Activated naive CD8-positive, alpha-beta T cell (primary cell): ENCODE results near the gene LIAS.
"Not testable (repeated sequence)": the region's sequence is repeated elsewhere in the genome, so short reads cannot be mapped to it uniquely, and the experiment has no call there.

Experiments used
- H3K27ac Mint-ChIP-seq: one replicate; pipeline ENCODE4 v1.8.0; 2021; ENCODE audit warnings: mixed read lengths
- H3K27me3 Mint-ChIP-seq: one replicate; pipeline ENCODE4 v1.8.0; 2021; ENCODE audit warnings: mixed read lengths
- H3K36me3 Mint-ChIP-seq: one replicate; pipeline ENCODE4 v1.8.0; 2021; ENCODE audit warnings: mixed read lengths
- H3K4me1 Mint-ChIP-seq: one replicate; pipeline ENCODE4 v1.8.0; 2021; ENCODE audit warnings: low read depth, mixed read lengths
- H3K4me3 Mint-ChIP-seq: one replicate; pipeline ENCODE4 v1.8.0; 2021; ENCODE audit warnings: mild to moderate bottlenecking, mixed read lengths
- H3K9me3 Mint-ChIP-seq: one replicate; pipeline ENCODE4 v1.8.0; 2021; ENCODE audit warnings: low read depth, mixed read lengths

LIAS gene

GRCh38 chr4:39458505-39459300, at the start of gene LIAS, which contains the start of gene RPL9:
Gene LIAS, plus strand, starts transcription at chr4:39459056. Its CDS starts 62 bp downstream, at chr4:39459118.
Gene RPL9, minus strand, starts transcription at chr4:39458922. Its CDS starts 483 bp downstream, at chr4:39458439.
- Mint-ChIP-seq H3K27ac (peak within 1 kb of the TSS; percentile 99), H3K4me1 (peaks cover 43% of the 10 kb centered on the region), H3K27me3 (no peaks in the 10 kb centered on the region), H3K9me3 (no peaks in the 10 kb centered on the region), H3K36me3 (peaks cover 25% of the 10 kb centered on the region), H3K4me3 (peak within 1 kb of the TSS; percentile 99)

- no peaks in the 10 kb centered on the region for H3K4me1 Mint-ChIP-seq
- H3K27ac Mint-ChIP-seq = no peak overlapping the region
- peaks cover 4% of the 10 kb centered on the region for H3K27me3 Mint-ChIP-seq
- no peaks in the 10 kb centered on the region for H3K9me3 Mint-ChIP-seq
- H3K36me3 Mint-ChIP-seq = no peaks in the 10 kb centered on the region
- no peak overlapping the region for H3K4me3 Mint-ChIP-seq
These were observed 48.4 kb upstream of the LIAS start for GRCh38 chr4:39410415-39410814.

- H3K4me3 Mint-ChIP-seq, H3K27ac Mint-ChIP-seq, H3K9me3 Mint-ChIP-seq, H3K4me1 Mint-ChIP-seq, H3K36me3 Mint-ChIP-seq, H3K27me3 Mint-ChIP-seq: not testable (repeated sequence)
These were observed 47.3 kb upstream of the LIAS start for GRCh38 chr4:39411561-39411960.

GRCh38 chr4:39415678-39416283, 43.1 kb upstream of the LIAS start:
- H3K36me3 Mint-ChIP-seq = no peaks in the 10 kb centered on the region
- H3K9me3 Mint-ChIP-seq = no peaks in the 10 kb centered on the region
- H3K4me1 Mint-ChIP-seq = no peaks in the 10 kb centered on the region
- no peaks in the 10 kb centered on the region for H3K27me3 Mint-ChIP-seq
- H3K27ac Mint-ChIP-seq = no peak overlapping the region
- no peak overlapping the region for H3K4me3 Mint-ChIP-seq

GRCh38 chr4:39422247-39422646, 36.6 kb upstream of the LIAS start:
- Mint-ChIP-seq H3K27ac (no peak overlapping the region), H3K27me3 (no peaks in the 10 kb centered on the region), H3K36me3 (no peaks in the 10 kb centered on the region), H3K4me1 (no peaks in the 10 kb centered on the region), H3K4me3 (no peak overlapping the region), H3K9me3 (no peaks in the 10 kb centered on the region)

- not testable (repeated sequence) for H3K9me3 Mint-ChIP-seq, H3K27me3 Mint-ChIP-seq, H3K4me1 Mint-ChIP-seq, H3K27ac Mint-ChIP-seq, H3K4me3 Mint-ChIP-seq, H3K36me3 Mint-ChIP-seq
These were observed 33.6 kb upstream of the LIAS start for GRCh38 chr4:39425297-39425696.

GRCh38 chr4:39426728-39427127, 32.1 kb upstream of the LIAS start:
- Mint-ChIP-seq H3K27me3 (no peaks in the 10 kb centered on the region), H3K27ac (no peak overlapping the region), H3K9me3 (no peaks in the 10 kb centered on the region), H3K36me3 (no peaks in the 10 kb centered on the region), H3K4me3 (no peak overlapping the region), H3K4me1 (no peaks in the 10 kb centered on the region)

- Mint-ChIP-seq H3K9me3 (no peaks in the 10 kb centered on the region), H3K4me1 (no peaks in the 10 kb centered on the region), H3K27ac (no peak overlapping the region), H3K27me3 (no peaks in the 10 kb centered on the region), H3K4me3 (no peak overlapping the region), H3K36me3 (no peaks in the 10 kb centered on the region)
These were observed 31.2 kb upstream of the LIAS start for GRCh38 chr4:39427520-39428114.

GRCh38 chr4:39429476-39430334, 29.2 kb upstream of the LIAS start:
- Mint-ChIP-seq H3K4me1 (no peaks in the 10 kb centered on the region), H3K36me3 (no peaks in the 10 kb centered on the region), H3K9me3 (no peaks in the 10 kb centered on the region), H3K4me3 (no peak overlapping the region), H3K27me3 (no peaks in the 10 kb centered on the region), H3K27ac (no peak overlapping the region)

- no peaks in the 10 kb centered on the region for H3K36me3 Mint-ChIP-seq
- no peaks in the 10 kb centered on the region for H3K27me3 Mint-ChIP-seq
- no peak overlapping the region for H3K4me3 Mint-ChIP-seq
- H3K27ac Mint-ChIP-seq = no peak overlapping the region
- no peaks in the 10 kb centered on the region for H3K4me1 Mint-ChIP-seq
- H3K9me3 Mint-ChIP-seq = no peaks in the 10 kb centered on the region
These were observed 24.9 kb upstream of the LIAS start for GRCh38 chr4:39433878-39434492.

GRCh38 chr4:39435659-39436563, 22.9 kb upstream of the LIAS start:
- H3K4me1 Mint-ChIP-seq = no peaks in the 10 kb centered on the region
- no peaks in the 10 kb centered on the region for H3K27me3 Mint-ChIP-seq
- no peak overlapping the region for H3K4me3 Mint-ChIP-seq
- no peaks in the 10 kb centered on the region for H3K9me3 Mint-ChIP-seq
- no peak overlapping the region for H3K27ac Mint-ChIP-seq
- H3K36me3 Mint-ChIP-seq = no peaks in the 10 kb centered on the region

- Mint-ChIP-seq H3K36me3 (no peaks in the 10 kb centered on the region), H3K27me3 (no peaks in the 10 kb centered on the region)
These were observed 17.3 kb upstream of the LIAS start for GRCh38 chr4:39441593-39441992.

GRCh38 chr4:39442998-39443397, 15.9 kb upstream of the LIAS start:
- no peak overlapping the region for H3K4me3 Mint-ChIP-seq
- no peaks in the 10 kb centered on the region for H3K9me3 Mint-ChIP-seq
- peaks cover 10% of the 10 kb centered on the region for H3K4me1 Mint-ChIP-seq
- H3K27ac Mint-ChIP-seq = no peak overlapping the region
- no peaks in the 10 kb centered on the region for H3K36me3 Mint-ChIP-seq
- no peaks in the 10 kb centered on the region for H3K27me3 Mint-ChIP-seq

More at GRCh38 chr4:39441593-39441992, 17.3 kb upstream of the LIAS start:
- H3K9me3 Mint-ChIP-seq = no peaks in the 10 kb centered on the region
- no peak overlapping the region for H3K27ac Mint-ChIP-seq
- no peak overlapping the region for H3K4me3 Mint-ChIP-seq
- H3K4me1 Mint-ChIP-seq = no peaks in the 10 kb centered on the region

GRCh38 chr4:39446483-39446841, 12.4 kb upstream of the LIAS start:
- H3K27ac Mint-ChIP-seq = no peak overlapping the region
- no peaks in the 10 kb centered on the region for H3K36me3 Mint-ChIP-seq
- no peak overlapping the region for H3K4me3 Mint-ChIP-seq

More at GRCh38 chr4:39446483-39446841, 12.4 kb upstream of the LIAS start:
- no peaks in the 10 kb centered on the region for H3K9me3 Mint-ChIP-seq
- H3K27me3 Mint-ChIP-seq = no peaks in the 10 kb centered on the region
- peaks cover 17% of the 10 kb centered on the region for H3K4me1 Mint-ChIP-seq
